GM12891 (cell line): ENCODE results near the gene PRUNE2.

Experiments
- POLR2AphosphoS5 ChIP-seq: IDR thresholded peaks from 2 replicates; pipeline ENCODE4 v1.6.1; 2011; ENCODE audit warnings: low read depth, low read length, control low read depth
- TAF1 ChIP-seq: IDR thresholded peaks from 2 replicates; pipeline ENCODE4 v1.6.1; 2011; ENCODE audit warnings: low read depth, low read length, control low read depth

GRCh38 chr9:76733096-76733495 is 172.8 kb downstream of the PRUNE2 start:
- TF ChIP-seq POLR2AphosphoS5 (no peak), TAF1 (no peak)
